ENCODE measurements around the gene SMARCA2. TPM values are rescaled to one million over a fixed set of nuclear protein-coding genes. Genes with fewer than 3 reads are reported as not detected.

The SMARCA2 gene
- total RNA-seq, 1 donor from 2014 or later, result 96.2 TPM

GRCh38 chr9:2233274-2233673, 218.1 kb downstream of the SMARCA2 start:
- peaks cover 10% of the 10 kb centered on the region for H3K9me3 Mint-ChIP-seq
- H3K27me3 Mint-ChIP-seq (ENCODE audit: low read depth), result no peaks in the 10 kb centered on the region
- H3K4me1 Mint-ChIP-seq, result peaks cover 17% of the 10 kb centered on the region
- H3K4me3 Mint-ChIP-seq, result no peak overlapping the region
- H3K27ac Mint-ChIP-seq, result no peak overlapping the region
- H3K36me3 Mint-ChIP-seq, result peaks cover 3% of the 10 kb centered on the region
- TF ChIP-seq CTCF (IDR thresholded peaks at IDR 0.05; ENCODE audit: unreplicated experiment), result no peak
- DNase-seq (ENCODE audit: low spot score in 2 of 2, unreplicated experiment in 2 of 2), result no peak

GRCh38 chr9:2234371-2234893, 219.3 kb downstream of the SMARCA2 start:
- Mint-ChIP-seq H3K27me3 (ENCODE audit: low read depth) (no peaks in the 10 kb centered on the region), H3K4me1 (peaks cover 12% of the 10 kb centered on the region), H3K27ac (no peak overlapping the region), H3K9me3 (peaks cover 10% of the 10 kb centered on the region), H3K4me3 (no peak overlapping the region), H3K36me3 (peaks cover 3% of the 10 kb centered on the region)
- no peak for DNase-seq (ENCODE audit: low spot score in 2 of 2, unreplicated experiment in 2 of 2)
- no peak for TF ChIP-seq CTCF (IDR thresholded peaks at IDR 0.05; ENCODE audit: unreplicated experiment)

GRCh38 chr9:2235623-2236022, 220.5 kb downstream of the SMARCA2 start:
- H3K36me3 Mint-ChIP-seq, result peaks cover under 1% of the 10 kb centered on the region
- no peak overlapping the region for H3K27ac Mint-ChIP-seq
- DNase-seq (ENCODE audit: low spot score in 2 of 2, unreplicated experiment in 2 of 2), result no peak
- TF ChIP-seq CTCF (IDR thresholded peaks at IDR 0.05; ENCODE audit: unreplicated experiment), result no peak
- H3K27me3 Mint-ChIP-seq (ENCODE audit: low read depth), result no peaks in the 10 kb centered on the region
- peaks cover 12% of the 10 kb centered on the region for H3K4me1 Mint-ChIP-seq
- peaks cover under 1% of the 10 kb centered on the region for H3K9me3 Mint-ChIP-seq
- no peak overlapping the region for H3K4me3 Mint-ChIP-seq

- no peak for DNase-seq (ENCODE audit: low spot score in 2 of 2, unreplicated experiment in 2 of 2)
- no peaks in the 10 kb centered on the region for H3K9me3 Mint-ChIP-seq
- H3K36me3 Mint-ChIP-seq, result no peaks in the 10 kb centered on the region
- no peak overlapping the region for H3K27ac Mint-ChIP-seq
- no peaks in the 10 kb centered on the region for H3K27me3 Mint-ChIP-seq (ENCODE audit: low read depth)
- no peak overlapping the region for H3K4me3 Mint-ChIP-seq
- H3K4me1 Mint-ChIP-seq, result peaks cover 22% of the 10 kb centered on the region
- no peak for TF ChIP-seq CTCF (IDR thresholded peaks at IDR 0.05; ENCODE audit: unreplicated experiment)
Measured at GRCh38 chr9:2236850-2237249, 221.7 kb downstream of the SMARCA2 start.

GRCh38 chr9:2241461-2241835, 226.3 kb downstream of the SMARCA2 start:
- DNase-seq (ENCODE audit: low spot score in 2 of 2, unreplicated experiment in 2 of 2), result peak; percentile 32 to 67
- Mint-ChIP-seq H3K36me3 (peaks cover 11% of the 10 kb centered on the region), H3K9me3 (peaks cover 12% of the 10 kb centered on the region), H3K27me3 (ENCODE audit: low read depth) (no peaks in the 10 kb centered on the region), H3K4me3 (peak overlapping the region; percentile 56), H3K4me1 (peaks cover 37% of the 10 kb centered on the region), H3K27ac (peak overlapping the region; percentile 86)
- TF ChIP-seq CTCF (IDR thresholded peaks at IDR 0.05; ENCODE audit: unreplicated experiment), result peak; percentile 65
